Loucy (cell line): ENCODE data around the gene TMEM250.

ENCODE experiments used
- EZH2phosphoT487 ChIP-seq: fragments of 200-600 bp; IDR thresholded peaks from 2 replicates; pipeline ENCODE4 v1.6.1; 2018; ENCODE audit warnings: antibody characterized with exemption, mild to moderate bottlenecking, moderate library complexity, borderline replicate concordance
- TF ChIP-seq, protein P1 (sequence below): fragments of 200-600 bp; sonication (generic); conservative IDR thresholded peaks from 2 replicates; pipeline ENCODE4 v1.5.1; 2014; ENCODE audit warnings: mild to moderate bottlenecking, antibody characterized with exemption, low read length

DNA sequence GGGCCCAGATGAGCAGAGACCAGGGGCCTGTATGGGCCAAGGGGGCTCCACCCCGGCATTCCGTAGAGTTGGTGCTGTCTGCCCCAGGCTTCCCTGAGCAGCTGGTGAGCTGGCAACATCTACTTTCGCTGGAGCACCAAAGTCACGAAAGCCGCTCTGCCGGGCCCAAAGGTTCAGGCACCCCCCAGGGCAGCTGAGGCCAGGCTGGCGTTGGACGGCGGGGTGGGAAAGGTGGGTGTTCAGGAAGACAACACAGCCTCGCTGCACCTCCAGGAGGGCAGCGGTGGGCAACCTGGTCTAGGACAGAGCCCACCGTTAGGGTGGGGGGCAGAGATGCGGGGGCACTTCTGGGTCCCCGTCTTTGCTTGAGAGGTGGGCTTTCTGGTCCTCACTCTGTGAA is 30.1 kb upstream of the TMEM250 start:
- TF ChIP-seq, protein P1, sequence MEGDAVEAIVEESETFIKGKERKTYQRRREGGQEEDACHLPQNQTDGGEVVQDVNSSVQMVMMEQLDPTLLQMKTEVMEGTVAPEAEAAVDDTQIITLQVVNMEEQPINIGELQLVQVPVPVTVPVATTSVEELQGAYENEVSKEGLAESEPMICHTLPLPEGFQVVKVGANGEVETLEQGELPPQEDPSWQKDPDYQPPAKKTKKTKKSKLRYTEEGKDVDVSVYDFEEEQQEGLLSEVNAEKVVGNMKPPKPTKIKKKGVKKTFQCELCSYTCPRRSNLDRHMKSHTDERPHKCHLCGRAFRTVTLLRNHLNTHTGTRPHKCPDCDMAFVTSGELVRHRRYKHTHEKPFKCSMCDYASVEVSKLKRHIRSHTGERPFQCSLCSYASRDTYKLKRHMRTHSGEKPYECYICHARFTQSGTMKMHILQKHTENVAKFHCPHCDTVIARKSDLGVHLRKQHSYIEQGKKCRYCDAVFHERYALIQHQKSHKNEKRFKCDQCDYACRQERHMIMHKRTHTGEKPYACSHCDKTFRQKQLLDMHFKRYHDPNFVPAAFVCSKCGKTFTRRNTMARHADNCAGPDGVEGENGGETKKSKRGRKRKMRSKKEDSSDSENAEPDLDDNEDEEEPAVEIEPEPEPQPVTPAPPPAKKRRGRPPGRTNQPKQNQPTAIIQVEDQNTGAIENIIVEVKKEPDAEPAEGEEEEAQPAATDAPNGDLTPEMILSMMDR = no peak
- no peak for TF ChIP-seq EZH2phosphoT487
